NCI-H1092 (cell line): ENCODE data around the gene TRERF1.

Source experiments
- DNase-seq: peaks from one replicate; lab custom pipeline; 2025; lab: John Stamatoyannopoulos, UW

TRERF1 gene

GRCh38 chr6:42251500-42251899 lies 200.2 kb downstream of the TRERF1 start:
- DNase-seq, result no peak

GRCh38 chr6:42250274-42250931 lies 201.3 kb downstream of the TRERF1 start:
- DNase-seq, result no peak

GRCh38 chr6:42249279-42249678 lies 202.4 kb downstream of the TRERF1 start:
- no peak for DNase-seq

GRCh38 chr6:42243046-42243445 lies 208.7 kb downstream of the TRERF1 start:
- no peak for DNase-seq

GRCh38 chr6:42241915-42242314 lies 209.8 kb downstream of the TRERF1 start:
- DNase-seq, result no peak

GRCh38 chr6:42239736-42240375 lies 211.9 kb downstream of the TRERF1 start:
- no peak for DNase-seq

GRCh38 chr6:42239333-42239732 lies 212.4 kb downstream of the TRERF1 start:
- DNase-seq, result no peak

GRCh38 chr6:42237857-42238256 lies 213.9 kb downstream of the TRERF1 start:
- DNase-seq, result no peak

GRCh38 chr6:42236682-42237473 lies 214.8 kb downstream of the TRERF1 start:
- no peak for DNase-seq

GRCh38 chr6:42236030-42236429 lies 215.7 kb downstream of the TRERF1 start:
- no peak for DNase-seq

- no peak for DNase-seq
Measured at GRCh38 chr6:42232035-42232434, 219.7 kb downstream of the TRERF1 start.

GRCh38 chr6:42230345-42231321 lies 221.1 kb downstream of the TRERF1 start:
- DNase-seq, result no peak

GRCh38 chr6:42229506-42230119 lies 222.1 kb downstream of the TRERF1 start:
- DNase-seq, result no peak

- no peak for DNase-seq
Measured at GRCh38 chr6:42228305-42228704, 223.4 kb downstream of the TRERF1 start.

GRCh38 chr6:42227173-42227850 lies 224.4 kb downstream of the TRERF1 start:
- no peak for DNase-seq

- DNase-seq, result no peak
Measured at GRCh38 chr6:42226645-42227143, 225.0 kb downstream of the TRERF1 start.

- no peak for DNase-seq
Measured at GRCh38 chr6:42226161-42226611, 225.5 kb downstream of the TRERF1 start.

- DNase-seq, result no peak
Measured at GRCh38 chr6:42225419-42225818, 226.3 kb downstream of the TRERF1 start.

- no peak for DNase-seq
Measured at GRCh38 chr6:42225029-42225339, 226.7 kb downstream of the TRERF1 start.

GRCh38 chr6:42224222-42225028 lies 227.3 kb downstream of the TRERF1 start:
- no peak for DNase-seq
